Measurements from ENCODE around the gene NATD1.

NATD1 gene, protein sequence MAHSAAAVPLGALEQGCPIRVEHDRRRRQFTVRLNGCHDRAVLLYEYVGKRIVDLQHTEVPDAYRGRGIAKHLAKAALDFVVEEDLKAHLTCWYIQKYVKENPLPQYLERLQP

DNA sequence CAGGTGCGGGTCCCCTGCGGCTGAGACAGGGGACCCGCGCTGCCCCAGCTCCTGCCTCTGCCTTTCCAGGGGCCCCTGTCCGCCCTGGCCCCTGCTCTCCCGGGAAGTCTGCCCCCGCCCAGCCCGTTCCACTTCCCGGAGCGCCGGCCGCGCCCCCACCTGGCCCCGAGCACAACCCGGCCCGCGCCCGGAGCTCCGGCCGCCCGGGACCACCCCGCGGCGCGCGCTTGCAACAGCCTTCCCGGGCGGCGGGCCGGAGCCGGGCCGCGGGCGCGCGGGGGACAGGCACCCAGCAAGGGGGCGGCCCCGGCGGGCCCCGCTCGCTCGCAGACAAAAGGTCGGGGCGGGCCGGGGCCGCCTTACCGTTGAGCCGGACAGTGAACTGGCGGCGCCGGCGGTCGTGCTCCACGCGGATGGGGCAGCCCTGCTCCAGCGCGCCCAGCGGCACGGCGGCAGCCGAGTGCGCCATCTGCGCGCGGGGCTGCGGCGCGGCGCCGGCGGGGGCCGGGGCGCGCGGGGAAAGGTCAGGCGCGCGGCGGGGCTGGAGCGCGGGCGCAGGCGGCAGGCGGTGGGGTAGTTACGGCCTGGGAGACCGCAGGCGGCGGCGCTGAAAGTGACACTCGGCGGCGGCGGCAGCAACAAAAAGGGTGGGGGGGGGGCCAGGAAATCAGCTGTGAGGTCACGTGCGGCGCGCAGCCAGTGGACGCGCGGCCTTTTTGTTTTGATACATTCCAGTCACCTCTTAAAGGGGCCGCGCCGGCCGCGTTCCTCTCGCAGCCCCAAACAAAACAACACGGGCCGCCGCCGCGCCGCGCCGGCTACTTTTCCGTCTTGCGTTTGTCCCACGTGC lies at the start of gene NATD1:
Gene NATD1, minus strand, starts transcription at position 615 of the 850 bp plus-strand sequence. Its CDS starts 146 bp downstream, at position 469.
- H3K9me3 ChIP-seq (ENCODE audit: control insufficient read depth in 5 of 5, low read length in 5 of 5) = no peaks in the 10 kb centered on the region
- peak within 1 kb of the TSS; percentile 76 for H3K27ac ChIP-seq (ENCODE audit: low read depth, low read length)
- peak within 1 kb of the TSS; percentile 70 to 83 (median 75) for H3K4me3 ChIP-seq (ENCODE audit: low read depth in 1 of 5, low read length in 5 of 5)
- no peaks in the 10 kb centered on the region for H3K36me3 ChIP-seq (ENCODE audit: control insufficient read depth in 5 of 5, insufficient read depth in 5 of 5, low read length in 5 of 5)
- H3K4me1 ChIP-seq (ENCODE audit: control insufficient read depth in 5 of 5, insufficient read depth in 5 of 5, low read length in 5 of 5) = peaks cover 7 to 52% (median 48%) of the 10 kb centered on the region in 5 donors
- H3K27me3 ChIP-seq (ENCODE audit: control insufficient read depth in 5 of 5, insufficient read depth in 4 of 5, low read length in 5 of 5) = no peaks in the 10 kb centered on the region
- peak within 1 kb of the TSS; percentile 53 to 86 (median 75) for H3K9ac ChIP-seq (ENCODE audit: low read length in 5 of 5)

- H3K27ac ChIP-seq (ENCODE audit: low read depth, low read length) = no peak overlapping the region
- no peak overlapping the region for H3K9ac ChIP-seq (ENCODE audit: low read length in 5 of 5)
- peaks cover 0 to 83% (median 75%) of the 10 kb centered on the region in 5 donors for H3K36me3 ChIP-seq (ENCODE audit: control insufficient read depth in 5 of 5, insufficient read depth in 5 of 5, low read length in 5 of 5)
- peaks cover 6 to 23% (median 8%) of the 10 kb centered on the region in 5 donors for H3K4me1 ChIP-seq (ENCODE audit: control insufficient read depth in 5 of 5, insufficient read depth in 5 of 5, low read length in 5 of 5)
- H3K9me3 ChIP-seq (ENCODE audit: control insufficient read depth in 5 of 5, low read length in 5 of 5) = no peaks in the 10 kb centered on the region
- H3K4me3 ChIP-seq (ENCODE audit: low read depth in 1 of 5, low read length in 5 of 5) = no peak overlapping the region
- H3K27me3 ChIP-seq (ENCODE audit: control insufficient read depth in 5 of 5, insufficient read depth in 4 of 5, low read length in 5 of 5) = no peaks in the 10 kb centered on the region
Observed at GRCh38 chr17:21301593-21302550, 48.7 kb upstream of the NATD1 start.

DNA sequence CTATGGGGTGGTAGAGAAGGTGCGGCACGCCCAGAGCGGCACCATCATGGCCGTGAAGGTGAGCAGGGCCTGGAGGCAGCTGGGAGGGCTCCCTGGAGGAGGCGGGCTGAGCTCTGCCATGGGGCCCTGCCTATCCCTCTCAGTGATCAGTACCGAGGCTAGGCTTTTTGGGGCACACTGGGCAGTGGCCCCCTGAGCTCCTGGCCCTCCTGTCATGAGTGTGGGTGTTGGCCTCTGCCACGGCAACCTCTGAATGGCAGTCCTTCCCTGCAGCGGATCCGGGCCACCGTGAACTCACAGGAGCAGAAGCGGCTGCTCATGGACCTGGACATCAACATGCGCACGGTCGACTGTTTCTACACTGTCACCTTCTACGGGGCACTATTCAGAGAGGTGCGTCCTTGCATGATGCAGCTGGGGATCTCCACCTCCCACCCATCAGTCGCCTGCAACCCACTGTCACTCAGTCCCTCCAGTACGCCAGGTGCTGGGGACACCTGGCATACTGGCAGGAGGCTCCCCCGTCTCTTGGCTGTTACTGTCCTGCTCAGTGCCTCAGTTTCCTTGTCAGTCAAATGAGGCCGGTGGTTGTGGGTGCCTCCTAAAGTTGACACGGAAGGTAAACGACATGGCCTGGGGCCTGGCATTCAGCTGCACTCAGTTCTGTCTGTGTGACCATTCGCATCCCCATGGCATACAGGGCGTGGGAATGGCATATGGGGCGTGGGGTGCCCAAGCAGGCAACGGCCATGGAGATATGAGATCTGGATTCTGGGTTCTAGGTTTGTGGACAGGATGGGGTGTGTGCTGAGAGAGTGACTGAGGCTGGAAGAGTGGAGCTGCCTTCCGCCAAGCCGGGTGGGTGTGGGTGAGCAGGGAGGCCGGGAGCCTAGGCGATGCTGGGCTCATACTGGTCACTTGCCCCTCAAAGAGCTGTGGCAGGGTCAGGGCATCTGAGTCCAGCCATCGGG lies 47.7 kb upstream of the NATD1 start:
- Histone ChIP-seq H3K27me3 (ENCODE audit: control insufficient read depth in 5 of 5, insufficient read depth in 4 of 5, low read length in 5 of 5) (no peaks in the 10 kb centered on the region), H3K9ac (ENCODE audit: low read length in 5 of 5) (no peak overlapping the region), H3K36me3 (ENCODE audit: control insufficient read depth in 5 of 5, insufficient read depth in 5 of 5, low read length in 5 of 5) (peaks cover 0 to 76% (median 69%) of the 10 kb centered on the region in 5 donors), H3K4me1 (ENCODE audit: control insufficient read depth in 5 of 5, insufficient read depth in 5 of 5, low read length in 5 of 5) (peaks cover 8 to 32% (median 15%) of the 10 kb centered on the region in 5 donors), H3K9me3 (ENCODE audit: control insufficient read depth in 5 of 5, low read length in 5 of 5) (no peaks in the 10 kb centered on the region), H3K27ac (ENCODE audit: low read depth, low read length) (no peak overlapping the region), H3K4me3 (ENCODE audit: low read depth in 1 of 5, low read length in 5 of 5) (no peak overlapping the region)

GRCh38 chr17:21299981-21300600 lies 46.9 kb upstream of the NATD1 start:
- no peaks in the 10 kb centered on the region for H3K9me3 ChIP-seq (ENCODE audit: control insufficient read depth in 5 of 5, low read length in 5 of 5)
- H3K9ac ChIP-seq (ENCODE audit: low read length in 5 of 5) = no peak overlapping the region
- H3K4me1 ChIP-seq (ENCODE audit: control insufficient read depth in 5 of 5, insufficient read depth in 5 of 5, low read length in 5 of 5) = peaks cover 8 to 38% (median 21%) of the 10 kb centered on the region in 5 donors
- no peaks in the 10 kb centered on the region for H3K27me3 ChIP-seq (ENCODE audit: control insufficient read depth in 5 of 5, insufficient read depth in 4 of 5, low read length in 5 of 5)
- H3K4me3 ChIP-seq (ENCODE audit: low read depth in 1 of 5, low read length in 5 of 5) = no peak overlapping the region
- H3K27ac ChIP-seq (ENCODE audit: low read depth, low read length) = no peak overlapping the region
- peaks cover 0 to 70% (median 64%) of the 10 kb centered on the region in 5 donors for H3K36me3 ChIP-seq (ENCODE audit: control insufficient read depth in 5 of 5, insufficient read depth in 5 of 5, low read length in 5 of 5)

GRCh38 chr17:21298983-21299519 lies 45.8 kb upstream of the NATD1 start:
- H3K4me3 ChIP-seq (ENCODE audit: low read depth in 1 of 5, low read length in 5 of 5) = no peak overlapping the region
- peaks cover 0 to 65% (median 55%) of the 10 kb centered on the region in 5 donors for H3K36me3 ChIP-seq (ENCODE audit: control insufficient read depth in 5 of 5, insufficient read depth in 5 of 5, low read length in 5 of 5)
- H3K9me3 ChIP-seq (ENCODE audit: control insufficient read depth in 5 of 5, low read length in 5 of 5) = no peaks in the 10 kb centered on the region
- H3K27me3 ChIP-seq (ENCODE audit: control insufficient read depth in 5 of 5, insufficient read depth in 4 of 5, low read length in 5 of 5) = peaks cover 0 to 6% (median 0%) of the 10 kb centered on the region in 5 donors
- peaks cover 12 to 43% (median 26%) of the 10 kb centered on the region in 5 donors for H3K4me1 ChIP-seq (ENCODE audit: control insufficient read depth in 5 of 5, insufficient read depth in 5 of 5, low read length in 5 of 5)
- H3K27ac ChIP-seq (ENCODE audit: low read depth, low read length) = no peak overlapping the region
- H3K9ac ChIP-seq (ENCODE audit: low read length in 5 of 5) = no peak overlapping the region

GRCh38 chr17:21298056-21298982 lies 45.1 kb upstream of the NATD1 start:
- Histone ChIP-seq H3K4me1 (ENCODE audit: control insufficient read depth in 5 of 5, insufficient read depth in 5 of 5, low read length in 5 of 5) (peaks cover 9 to 43% (median 26%) of the 10 kb centered on the region in 5 donors), H3K27ac (ENCODE audit: low read depth, low read length) (no peak overlapping the region), H3K9me3 (ENCODE audit: control insufficient read depth in 5 of 5, low read length in 5 of 5) (no peaks in the 10 kb centered on the region), H3K4me3 (ENCODE audit: low read depth in 1 of 5, low read length in 5 of 5) (no peak overlapping the region), H3K9ac (ENCODE audit: low read length in 5 of 5) (no peak overlapping the region), H3K27me3 (ENCODE audit: control insufficient read depth in 5 of 5, insufficient read depth in 4 of 5, low read length in 5 of 5) (peaks cover 0 to 6% (median 0%) of the 10 kb centered on the region in 5 donors), H3K36me3 (ENCODE audit: control insufficient read depth in 5 of 5, insufficient read depth in 5 of 5, low read length in 5 of 5) (peaks cover 0 to 60% (median 53%) of the 10 kb centered on the region in 5 donors)

GRCh38 chr17:21297597-21297996 lies 44.4 kb upstream of the NATD1 start:
- H3K9ac ChIP-seq (ENCODE audit: low read length in 5 of 5) = peak overlapping the region in 1 of 5 donors; percentile 1
- peaks cover 8 to 43% (median 26%) of the 10 kb centered on the region in 5 donors for H3K4me1 ChIP-seq (ENCODE audit: control insufficient read depth in 5 of 5, insufficient read depth in 5 of 5, low read length in 5 of 5)
- peaks cover 0 to 59% (median 50%) of the 10 kb centered on the region in 5 donors for H3K36me3 ChIP-seq (ENCODE audit: control insufficient read depth in 5 of 5, insufficient read depth in 5 of 5, low read length in 5 of 5)
- no peaks in the 10 kb centered on the region for H3K9me3 ChIP-seq (ENCODE audit: control insufficient read depth in 5 of 5, low read length in 5 of 5)
- peaks cover 0 to 6% (median 0%) of the 10 kb centered on the region in 5 donors for H3K27me3 ChIP-seq (ENCODE audit: control insufficient read depth in 5 of 5, insufficient read depth in 4 of 5, low read length in 5 of 5)
- no peak overlapping the region for H3K4me3 ChIP-seq (ENCODE audit: low read depth in 1 of 5, low read length in 5 of 5)
- no peak overlapping the region for H3K27ac ChIP-seq (ENCODE audit: low read depth, low read length)

DNA sequence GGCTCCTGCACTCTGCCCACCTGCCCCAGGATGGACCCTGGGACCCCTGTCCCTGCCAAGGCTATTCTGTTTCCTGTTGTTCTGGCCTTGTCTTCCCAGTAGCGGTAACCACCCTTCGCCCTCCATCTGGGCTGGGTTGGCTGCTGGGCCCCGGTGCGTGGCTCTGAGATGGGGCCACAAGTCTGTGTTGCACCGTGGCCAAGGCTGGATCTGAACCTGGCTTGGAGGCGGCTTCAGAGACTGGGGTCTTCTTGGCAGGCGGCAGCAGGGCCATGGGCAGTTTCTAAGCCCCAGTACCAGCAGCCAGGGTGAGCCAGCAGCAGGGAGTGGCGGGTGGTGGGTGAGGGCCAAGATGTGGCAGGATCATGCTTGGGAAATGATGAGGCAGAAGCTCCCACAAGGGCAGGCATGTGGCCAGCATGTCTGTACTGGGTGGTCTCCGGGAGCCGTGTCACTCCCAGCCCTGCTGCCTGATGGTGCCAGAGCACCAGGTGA lies 43.9 kb upstream of the NATD1 start:
- peak overlapping the region in 1 of 5 donors; percentile 1 for H3K9ac ChIP-seq (ENCODE audit: low read length in 5 of 5)
- no peaks in the 10 kb centered on the region for H3K9me3 ChIP-seq (ENCODE audit: control insufficient read depth in 5 of 5, low read length in 5 of 5)
- peaks cover 0 to 6% (median 0%) of the 10 kb centered on the region in 5 donors for H3K27me3 ChIP-seq (ENCODE audit: control insufficient read depth in 5 of 5, insufficient read depth in 4 of 5, low read length in 5 of 5)
- peaks cover 0 to 54% (median 45%) of the 10 kb centered on the region in 5 donors for H3K36me3 ChIP-seq (ENCODE audit: control insufficient read depth in 5 of 5, insufficient read depth in 5 of 5, low read length in 5 of 5)
- H3K4me3 ChIP-seq (ENCODE audit: low read depth in 1 of 5, low read length in 5 of 5) = no peak overlapping the region
- H3K27ac ChIP-seq (ENCODE audit: low read depth, low read length) = no peak overlapping the region
- peaks cover 8 to 43% (median 26%) of the 10 kb centered on the region in 5 donors for H3K4me1 ChIP-seq (ENCODE audit: control insufficient read depth in 5 of 5, insufficient read depth in 5 of 5, low read length in 5 of 5)

Data from subcutaneous abdominal adipose tissue (tissue), 5 donors.